HCT116 (cell line): ENCODE data around the gene ZIC4. TPM values are rescaled to one million over a fixed set of nuclear protein-coding genes. Genes with fewer than 3 reads are reported as not detected.

ENCODE experiments used
- ATAC-seq: fragments of 200-7000 bp; cut with Tn5 transposase; 2 replicates; pipeline ENCODE4 v1.9.1; 2020; ENCODE audit warnings: mild to moderate bottlenecking, moderate library complexity
- BruUV-seq: library from RNA; stranded (reverse); fragments of 400-500 nt; replicated peaks from 2 replicates; lab custom pipeline; 2021; lab: Mats Ljungman, UMichigan
- CTCF ChIA-PET: fragments of 300-600 bp; sonication (Branson Sonifier 250); formaldehyde crosslinking; loops from one replicate; lab custom pipeline; 2021; ENCODE audit warnings: antibody characterized with exemption; lab: Charles Lee
- POLR2A ChIA-PET: fragments of 300-600, 350-600 bp; sonication (Branson Sonifier 250); formaldehyde crosslinking; loops from one replicate; lab custom pipeline; 2021; ENCODE audit warnings: antibody characterized with exemption; lab: Charles Lee
- RAD21 ChIA-PET, 2 experiments: fragments of 300-600 bp; sonication (Branson Sonifier 250); formaldehyde crosslinking; loops; one replicate each; lab custom pipeline; 2023; ENCODE audit warnings: low total read pairs in 2 of 2; ENCODE audit not compliant: uncharacterized antibody in 2 of 2, unreplicated experiment in 2 of 2, low non-redundant PET in 1 of 2; lab: Charles Lee
- DNase-seq: peaks from one replicate; pipeline ENCODE4 v3.0.0-alpha.2; 2010; ENCODE audit warnings: low read depth, low spot score
- H2AFZ ChIP-seq: fragments of 200-600 bp; shearing (Covaris generic), sonication (generic); 2 replicates; pipeline ENCODE4 v1.6.1; 2017; ENCODE audit warnings: low read depth, mixed run types, mixed read lengths, antibody characterized with exemption, low read length; ENCODE audit not compliant: poor library complexity, severe bottlenecking
- H3K27ac ChIP-seq: 2 replicates; pipeline ENCODE4 v1.5.1; 2012; ENCODE audit warnings: low read depth, low read length
- H3K27me3 ChIP-seq: fragments of 200-600 bp; sonication (generic); 2 replicates; pipeline ENCODE4 v1.6.1; 2016; ENCODE audit warnings: mixed run types, low read length, mixed read lengths; ENCODE audit not compliant: insufficient read depth
- H3K36me3 ChIP-seq, 2 experiments: fragments of 200-500 bp in 1 of 2; fragments of 200-600 bp in 1 of 2; sonication (Bioruptor generic) in 1 of 2; sonication (generic) in 1 of 2; 2 replicates each; pipeline versions ENCODE4 v1.5.1 to v1.6.1; 2014 to 2016; ENCODE audit warnings: low read length in 2 of 2, inconsistent platforms in 1 of 2, mixed read lengths in 1 of 2, mixed run types in 1 of 2; ENCODE audit not compliant: insufficient read depth in 2 of 2, control insufficient read depth in 1 of 2
- H3K4me1 ChIP-seq, 2 experiments: fragments of 200-600 bp in 1 of 2; sonication (generic) in 1 of 2; 2 replicates each; pipeline versions ENCODE4 v1.5.1 to v1.6.1; 2012 to 2017; ENCODE audit warnings: low read length in 2 of 2, inconsistent platforms in 1 of 2, mild to moderate bottlenecking in 1 of 2, mixed read lengths in 1 of 2, mixed run types in 1 of 2, moderate library complexity in 1 of 2; ENCODE audit not compliant: insufficient read depth in 2 of 2, control insufficient read depth in 1 of 2
- H3K4me2 ChIP-seq: fragments of 200-600 bp; sonication (generic); 2 replicates; pipeline ENCODE4 v1.6.1; 2017; ENCODE audit warnings: mixed run types, low read length, mixed read lengths
- H3K4me3 ChIP-seq, 2 experiments: fragments of 200-600 bp in 1 of 2; sonication (generic) in 1 of 2; replicated peaks in 1 of 2; 2 replicates each; pipeline ENCODE4 v1.5.1; 2011 to 2016; ENCODE audit warnings: low read length in 2 of 2, control low read depth in 1 of 2, low read depth in 1 of 2, mild to moderate bottlenecking in 1 of 2, mixed read lengths in 1 of 2, mixed run types in 1 of 2
- H3K79me2 ChIP-seq: fragments of 200-600 bp; sonication (generic); 2 replicates; pipeline ENCODE4 v1.6.1; 2017; ENCODE audit warnings: mild to moderate bottlenecking, mixed run types, low read length, moderate library complexity, mixed read lengths; ENCODE audit not compliant: insufficient read depth
- H3K9ac ChIP-seq: fragments of 200-600 bp; sonication (generic); 2 replicates; pipeline ENCODE4 v1.6.1; 2016; ENCODE audit warnings: low read length, mixed read lengths
- H3K9me2 ChIP-seq: fragments of 200-600 bp; sonication (generic), shearing (Covaris generic); 2 replicates; pipeline ENCODE4 v1.6.1; 2017; ENCODE audit warnings: mixed run types, mild to moderate bottlenecking, moderate library complexity; ENCODE audit not compliant: insufficient read depth
- H3K9me3 ChIP-seq, 2 experiments: fragments of 200-500 bp in 1 of 2; fragments of 200-600 bp in 1 of 2; sonication (Bioruptor generic) in 1 of 2; sonication (generic) in 1 of 2; 2 replicates each; pipeline ENCODE4 v1.6.1; 2014 to 2017; ENCODE audit warnings: low read length in 2 of 2, mixed read lengths in 2 of 2, inconsistent platforms in 1 of 2, low read depth in 1 of 2, mild to moderate bottlenecking in 1 of 2, mixed run types in 1 of 2, moderate library complexity in 1 of 2; ENCODE audit not compliant: control insufficient read depth in 1 of 2, insufficient read depth in 1 of 2
- H4K20me1 ChIP-seq: fragments of 200-600 bp; sonication (generic), shearing (Covaris generic); 2 replicates; pipeline ENCODE4 v1.6.1; 2017; ENCODE audit warnings: mixed run types, mild to moderate bottlenecking, moderate library complexity; ENCODE audit not compliant: insufficient read depth
- CBX3 ChIP-seq: IDR thresholded peaks from 2 replicates; pipeline ENCODE4 v1.6.1; 2012; ENCODE audit warnings: low read depth
- CEBPB ChIP-seq: IDR thresholded peaks from 2 replicates; pipeline ENCODE4 v1.6.1; 2012; ENCODE audit warnings: low read depth
- EGR1 ChIP-seq: IDR thresholded peaks from 2 replicates; pipeline ENCODE4 v1.6.1; 2012; ENCODE audit warnings: low read depth
- ELF1 ChIP-seq: IDR thresholded peaks from 2 replicates; pipeline ENCODE4 v1.6.1; 2012; ENCODE audit warnings: low read depth, borderline replicate concordance
- EZH2 ChIP-seq: fragments of 200-600 bp; sonication (generic); IDR thresholded peaks from 2 replicates; pipeline ENCODE4 v1.6.1; 2017; ENCODE audit warnings: antibody characterized with exemption, mixed run types
- FOSL1 ChIP-seq: IDR thresholded peaks from 2 replicates; pipeline ENCODE4 v1.6.1; 2012; ENCODE audit warnings: low read depth
- JUND ChIP-seq: IDR thresholded peaks from 2 replicates; pipeline ENCODE4 v1.6.1; 2012
- POLR2A ChIP-seq: IDR thresholded peaks from 2 replicates; pipeline ENCODE4 v1.7.0; 2011; ENCODE audit warnings: borderline replicate concordance; ENCODE audit not compliant: insufficient read depth, insufficient read length; ENCODE audit errors: extremely low read depth
- RAD21 ChIP-seq: IDR thresholded peaks from 2 replicates; pipeline ENCODE4 v1.6.1; 2012; ENCODE audit warnings: low read depth, mild to moderate bottlenecking
- SIN3A ChIP-seq: IDR thresholded peaks from 2 replicates; pipeline ENCODE4 v1.6.1; 2012; ENCODE audit warnings: low read depth
- SP1 ChIP-seq: IDR thresholded peaks from 2 replicates; pipeline ENCODE4 v1.6.1; 2012; ENCODE audit warnings: low read depth
- YY1 ChIP-seq: IDR thresholded peaks from 2 replicates; pipeline ENCODE4 v1.6.1; 2011; ENCODE audit warnings: low read length, low read depth, moderate library complexity, mild to moderate bottlenecking; ENCODE audit not compliant: insufficient replicate concordance; ENCODE audit errors: extremely low read depth
- ZFX ChIP-seq: fragments of 450-650 bp; IDR thresholded peaks from 2 replicates; pipeline ENCODE4 v1.6.1; 2017
- ZNF274 ChIP-seq: fragments of 200-500 bp; sonication (Bioruptor generic); IDR thresholded peaks from 2 replicates; pipeline ENCODE4 v1.6.1; 2014; ENCODE audit warnings: mild to moderate bottlenecking, low read depth, low read length, inconsistent platforms
- intact Hi-C: fragments of 100-400 bp; cut with micrococcal nuclease; formaldehyde crosslinking; loops from 2 replicates; pipeline ENCODE4 v1.10.0; 2022
- total RNA-seq: library from RNA; stranded (reverse); gene quantifications from one replicate; pipeline ENCODE4 v1.2.1, GENCODE V29; 2021; ENCODE audit not compliant: unreplicated experiment
- TF ChIP-seq, protein P1 (sequence below), 3 experiments: fragments of 200-600 bp in 1 of 3; sonication (generic) in 1 of 3; IDR thresholded peaks in 2 of 3; conservative IDR thresholded peaks in 1 of 3; 2 replicates each; pipeline ENCODE4 v1.5.1; 2012 to 2017; ENCODE audit warnings: low read depth in 2 of 3, low read length in 2 of 3, antibody characterized with exemption in 1 of 3, borderline replicate concordance in 1 of 3, control low read depth in 1 of 3, mild to moderate bottlenecking in 1 of 3, mixed read lengths in 1 of 3, mixed run types in 1 of 3, moderate library complexity in 1 of 3; ENCODE audit not compliant: insufficient read depth in 1 of 3
- TF ChIP-seq, protein P2 (sequence below): IDR thresholded peaks from 2 replicates; pipeline ENCODE4 v1.6.1; 2012
- TF ChIP-seq, protein P3 (sequence below): IDR thresholded peaks from 2 replicates; pipeline ENCODE4 v1.6.1; 2012
- TF ChIP-seq, protein P4 (sequence below): IDR thresholded peaks from 2 replicates; pipeline ENCODE4 v1.6.1; 2011; ENCODE audit warnings: mild to moderate bottlenecking, low read length, moderate library complexity; ENCODE audit not compliant: insufficient replicate concordance; ENCODE audit errors: extremely low read depth

Gene ZIC4
- total RNA-seq, 1 experiment from 2014 or later, result not detected

DNA sequence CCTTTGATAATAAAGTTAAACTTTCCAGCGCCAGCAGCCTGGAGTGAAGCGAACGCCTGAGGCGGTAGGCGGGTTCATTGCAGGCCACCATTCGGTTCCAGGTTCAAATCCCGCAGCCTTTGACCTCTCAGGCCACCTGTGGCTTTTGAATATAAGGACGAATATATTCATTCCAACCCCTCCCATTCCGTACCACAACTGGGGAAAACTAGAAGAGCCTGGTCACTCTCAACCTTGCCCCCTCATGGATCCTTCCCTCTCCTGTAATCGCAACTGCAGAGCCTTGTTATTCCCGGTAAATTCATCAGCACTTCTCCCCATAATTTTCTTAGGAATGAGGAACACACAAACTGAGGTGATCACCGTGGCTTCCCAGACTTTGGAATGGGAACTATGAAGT lies 35.2 kb downstream of the ZIC4 start:
- ChIA-PET RAD21 (no interaction called here), POLR2A (no interaction called here), CTCF (interaction anchor here (0.9 kb wide), 1 partner anchor 10 kb away, joined by 4 read pairs; no protein-coding TSS in a partner anchor)
- DNase-seq, result no peak
- no peak overlapping the region for H3K9ac ChIP-seq
- H3K79me2 ChIP-seq, result no peaks in the 10 kb centered on the region
- H4K20me1 ChIP-seq, result no peaks in the 10 kb centered on the region
- no peak overlapping the region for H2AFZ ChIP-seq
- no peaks in the 10 kb centered on the region for H3K36me3 ChIP-seq
- intact Hi-C loops, result no loop called here
- BruUV-seq, result no TSS peak
- H3K4me3 ChIP-seq, result no peak overlapping the region
- H3K27ac ChIP-seq, result no peak overlapping the region
- ATAC-seq, result no peak
- H3K9me3 ChIP-seq, result no peaks in the 10 kb centered on the region
- H3K9me2 ChIP-seq, result no peaks in the 10 kb centered on the region
- H3K27me3 ChIP-seq, result peaks cover 6% of the 10 kb centered on the region; the same call in 1 of the 2 replicates
- H3K4me2 ChIP-seq, result no peak overlapping the region
- TF ChIP-seq CBX3 (no peak), POLR2A (no peak), RAD21 (no peak), EZH2 (no peak), JUND (no peak)
- H3K4me1 ChIP-seq, result no peaks in the 10 kb centered on the region

DNA sequence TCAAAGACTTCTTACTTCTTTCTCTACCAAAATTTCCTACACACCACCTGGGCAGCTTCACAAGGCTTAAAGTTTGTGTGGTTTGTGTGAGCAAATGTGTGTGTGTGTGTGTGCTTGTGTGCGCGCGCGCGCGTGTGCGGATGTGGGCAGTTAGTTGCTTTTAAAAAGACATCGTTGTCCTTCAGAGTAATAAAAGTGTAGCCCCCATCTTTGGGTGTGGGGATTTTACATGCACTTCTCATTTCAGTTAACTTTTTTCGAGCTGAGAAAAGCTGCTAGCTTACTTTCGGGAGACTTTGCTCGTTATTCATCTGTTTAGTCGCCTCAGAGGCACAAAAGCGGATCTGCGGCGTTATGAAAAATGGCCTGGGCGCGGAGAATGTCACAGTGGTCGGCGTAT lies 36.0 kb downstream of the ZIC4 start:
- no peaks in the 10 kb centered on the region for H3K9me3 ChIP-seq
- ChIA-PET CTCF (interaction anchor here (0.9 kb wide), 1 partner anchor 9 kb away, joined by 4 read pairs; no protein-coding TSS in a partner anchor), RAD21 (no interaction called here), POLR2A (no interaction called here)
- no peak overlapping the region for H3K9ac ChIP-seq
- BruUV-seq, result no TSS peak
- no peak overlapping the region for H3K4me2 ChIP-seq
- H2AFZ ChIP-seq, result no peak overlapping the region
- intact Hi-C loops, result no loop called here
- DNase-seq (no peak), ATAC-seq (no peak)
- no peak overlapping the region for H3K27ac ChIP-seq
- no peaks in the 10 kb centered on the region for H4K20me1 ChIP-seq
- no peaks in the 10 kb centered on the region for H3K79me2 ChIP-seq
- peaks cover 6% of the 10 kb centered on the region; the same call in 1 of the 2 replicates for H3K27me3 ChIP-seq
- no peak overlapping the region for H3K4me3 ChIP-seq
- no peaks in the 10 kb centered on the region for H3K36me3 ChIP-seq
- no peaks in the 10 kb centered on the region for H3K4me1 ChIP-seq
- H3K9me2 ChIP-seq, result no peaks in the 10 kb centered on the region
- no peak for TF ChIP-seq ZNF274
- TF ChIP-seq, protein P1, sequence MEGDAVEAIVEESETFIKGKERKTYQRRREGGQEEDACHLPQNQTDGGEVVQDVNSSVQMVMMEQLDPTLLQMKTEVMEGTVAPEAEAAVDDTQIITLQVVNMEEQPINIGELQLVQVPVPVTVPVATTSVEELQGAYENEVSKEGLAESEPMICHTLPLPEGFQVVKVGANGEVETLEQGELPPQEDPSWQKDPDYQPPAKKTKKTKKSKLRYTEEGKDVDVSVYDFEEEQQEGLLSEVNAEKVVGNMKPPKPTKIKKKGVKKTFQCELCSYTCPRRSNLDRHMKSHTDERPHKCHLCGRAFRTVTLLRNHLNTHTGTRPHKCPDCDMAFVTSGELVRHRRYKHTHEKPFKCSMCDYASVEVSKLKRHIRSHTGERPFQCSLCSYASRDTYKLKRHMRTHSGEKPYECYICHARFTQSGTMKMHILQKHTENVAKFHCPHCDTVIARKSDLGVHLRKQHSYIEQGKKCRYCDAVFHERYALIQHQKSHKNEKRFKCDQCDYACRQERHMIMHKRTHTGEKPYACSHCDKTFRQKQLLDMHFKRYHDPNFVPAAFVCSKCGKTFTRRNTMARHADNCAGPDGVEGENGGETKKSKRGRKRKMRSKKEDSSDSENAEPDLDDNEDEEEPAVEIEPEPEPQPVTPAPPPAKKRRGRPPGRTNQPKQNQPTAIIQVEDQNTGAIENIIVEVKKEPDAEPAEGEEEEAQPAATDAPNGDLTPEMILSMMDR (IDR thresholded peaks at IDR 0.05 in 2 of 3, conservative IDR thresholded peaks at IDR 0.05 in 1 of 3; ENCODE audit: borderline replicate concordance in 1 of 3, insufficient read depth in 1 of 3, low read depth in 2 of 3, low read length in 2 of 3), result no peak
- no peak for TF ChIP-seq ELF1
- TF ChIP-seq, protein P2, sequence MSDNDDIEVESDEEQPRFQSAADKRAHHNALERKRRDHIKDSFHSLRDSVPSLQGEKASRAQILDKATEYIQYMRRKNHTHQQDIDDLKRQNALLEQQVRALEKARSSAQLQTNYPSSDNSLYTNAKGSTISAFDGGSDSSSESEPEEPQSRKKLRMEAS, result no peak
- no peak for TF ChIP-seq CBX3
- no peak for TF ChIP-seq FOSL1
- no peak for TF ChIP-seq ZFX
- no peak for TF ChIP-seq EGR1
- TF ChIP-seq, protein P3, sequence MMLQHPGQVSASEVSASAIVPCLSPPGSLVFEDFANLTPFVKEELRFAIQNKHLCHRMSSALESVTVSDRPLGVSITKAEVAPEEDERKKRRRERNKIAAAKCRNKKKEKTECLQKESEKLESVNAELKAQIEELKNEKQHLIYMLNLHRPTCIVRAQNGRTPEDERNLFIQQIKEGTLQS, result no peak
- TF ChIP-seq EZH2, result no peak
- TF ChIP-seq POLR2A, result no peak
- no peak for TF ChIP-seq YY1
- no peak for TF ChIP-seq JUND
- no peak for TF ChIP-seq SIN3A
- no peak for TF ChIP-seq CEBPB
- TF ChIP-seq SP1, result no peak
- TF ChIP-seq, protein P4, sequence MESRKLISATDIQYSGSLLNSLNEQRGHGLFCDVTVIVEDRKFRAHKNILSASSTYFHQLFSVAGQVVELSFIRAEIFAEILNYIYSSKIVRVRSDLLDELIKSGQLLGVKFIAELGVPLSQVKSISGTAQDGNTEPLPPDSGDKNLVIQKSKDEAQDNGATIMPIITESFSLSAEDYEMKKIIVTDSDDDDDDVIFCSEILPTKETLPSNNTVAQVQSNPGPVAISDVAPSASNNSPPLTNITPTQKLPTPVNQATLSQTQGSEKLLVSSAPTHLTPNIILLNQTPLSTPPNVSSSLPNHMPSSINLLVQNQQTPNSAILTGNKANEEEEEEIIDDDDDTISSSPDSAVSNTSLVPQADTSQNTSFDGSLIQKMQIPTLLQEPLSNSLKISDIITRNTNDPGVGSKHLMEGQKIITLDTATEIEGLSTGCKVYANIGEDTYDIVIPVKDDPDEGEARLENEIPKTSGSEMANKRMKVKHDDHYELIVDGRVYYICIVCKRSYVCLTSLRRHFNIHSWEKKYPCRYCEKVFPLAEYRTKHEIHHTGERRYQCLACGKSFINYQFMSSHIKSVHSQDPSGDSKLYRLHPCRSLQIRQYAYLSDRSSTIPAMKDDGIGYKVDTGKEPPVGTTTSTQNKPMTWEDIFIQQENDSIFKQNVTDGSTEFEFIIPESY, result no peak
